GM19238 (cell line): ENCODE data around the gene FEN1.
A peak's percentile ranks its signal among the peaks of the same experiment; 100 is the strongest.

Source experiments
- DNase-seq: peaks from one replicate; pipeline ENCODE4 v3.0.0; 2011; ENCODE audit warnings: low spot score; ENCODE audit not compliant: insufficient read length

Gene FEN1

GRCh38 chr11:61794579-61794978, 1.9 kb downstream of the FEN1 start:
- no peak for DNase-seq

DNA sequence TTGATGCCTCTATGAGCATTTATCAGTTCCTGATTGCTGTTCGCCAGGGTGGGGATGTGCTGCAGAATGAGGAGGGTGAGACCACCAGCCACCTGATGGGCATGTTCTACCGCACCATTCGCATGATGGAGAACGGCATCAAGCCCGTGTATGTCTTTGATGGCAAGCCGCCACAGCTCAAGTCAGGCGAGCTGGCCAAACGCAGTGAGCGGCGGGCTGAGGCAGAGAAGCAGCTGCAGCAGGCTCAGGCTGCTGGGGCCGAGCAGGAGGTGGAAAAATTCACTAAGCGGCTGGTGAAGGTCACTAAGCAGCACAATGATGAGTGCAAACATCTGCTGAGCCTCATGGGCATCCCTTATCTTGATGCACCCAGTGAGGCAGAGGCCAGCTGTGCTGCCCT, 2.7 kb downstream of the FEN1 start:
- DNase-seq: no peak

GRCh38 chr11:61795876-61796526, 3.3 kb downstream of the FEN1 start:
- no peak for DNase-seq

DNA sequence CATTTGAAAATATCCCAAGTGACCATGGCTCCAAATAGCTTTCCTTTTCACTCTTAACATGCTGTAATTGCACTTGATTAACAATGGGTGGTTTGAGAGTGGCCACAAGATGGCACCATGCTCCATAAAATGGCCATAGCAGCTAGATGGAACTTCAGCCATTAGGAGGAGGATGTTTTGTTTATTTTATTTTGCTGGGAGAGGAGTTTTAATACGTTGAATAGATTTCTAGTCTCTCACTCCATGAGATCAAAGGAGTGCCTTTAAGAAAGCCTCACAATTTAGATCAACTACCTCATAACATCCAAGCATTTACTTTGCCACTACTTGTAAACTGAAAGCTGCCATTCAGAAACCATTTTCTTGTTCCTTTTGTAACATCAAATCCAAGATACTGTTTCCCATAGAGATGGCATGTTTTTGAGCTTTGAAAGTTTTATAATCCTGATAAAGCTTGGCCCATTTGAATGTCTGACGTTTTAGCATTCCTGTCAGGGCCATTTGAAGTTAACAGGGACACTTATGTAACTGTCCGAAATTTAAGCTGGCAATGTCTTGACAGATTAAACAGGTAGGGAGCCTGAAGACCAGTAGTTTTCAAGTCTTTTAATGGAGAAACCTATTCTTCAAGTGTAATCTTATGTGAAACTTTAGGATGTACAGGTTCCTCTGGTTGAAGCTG, 4.7 kb downstream of the FEN1 start:
- no peak for DNase-seq

- DNase-seq: no peak
Observed at GRCh38 chr11:61799665-61800284, 7.1 kb downstream of the FEN1 start.

GRCh38 chr11:61800331-61801281, 7.9 kb downstream of the FEN1 start:
- no peak for DNase-seq

DNA sequence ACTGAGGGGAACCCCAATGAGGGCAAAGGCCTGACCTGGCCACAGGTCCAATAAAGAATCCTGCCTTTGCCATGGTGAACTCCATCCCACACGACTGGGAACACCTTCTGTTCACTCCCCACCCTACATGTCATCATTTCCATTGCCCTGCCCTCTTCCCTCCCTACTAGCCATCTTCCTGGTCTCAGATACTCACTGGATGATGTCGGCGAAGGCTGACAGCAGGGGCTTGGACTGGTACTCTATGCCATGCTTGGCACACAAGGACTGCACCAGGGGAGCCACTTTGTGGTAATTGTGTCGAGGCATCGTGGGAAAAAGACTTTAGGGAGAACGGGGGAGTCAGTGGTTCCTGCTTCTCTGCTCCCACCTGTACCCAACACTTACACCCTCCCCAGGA, 9.9 kb downstream of the FEN1 start:
- no peak for DNase-seq

DNA sequence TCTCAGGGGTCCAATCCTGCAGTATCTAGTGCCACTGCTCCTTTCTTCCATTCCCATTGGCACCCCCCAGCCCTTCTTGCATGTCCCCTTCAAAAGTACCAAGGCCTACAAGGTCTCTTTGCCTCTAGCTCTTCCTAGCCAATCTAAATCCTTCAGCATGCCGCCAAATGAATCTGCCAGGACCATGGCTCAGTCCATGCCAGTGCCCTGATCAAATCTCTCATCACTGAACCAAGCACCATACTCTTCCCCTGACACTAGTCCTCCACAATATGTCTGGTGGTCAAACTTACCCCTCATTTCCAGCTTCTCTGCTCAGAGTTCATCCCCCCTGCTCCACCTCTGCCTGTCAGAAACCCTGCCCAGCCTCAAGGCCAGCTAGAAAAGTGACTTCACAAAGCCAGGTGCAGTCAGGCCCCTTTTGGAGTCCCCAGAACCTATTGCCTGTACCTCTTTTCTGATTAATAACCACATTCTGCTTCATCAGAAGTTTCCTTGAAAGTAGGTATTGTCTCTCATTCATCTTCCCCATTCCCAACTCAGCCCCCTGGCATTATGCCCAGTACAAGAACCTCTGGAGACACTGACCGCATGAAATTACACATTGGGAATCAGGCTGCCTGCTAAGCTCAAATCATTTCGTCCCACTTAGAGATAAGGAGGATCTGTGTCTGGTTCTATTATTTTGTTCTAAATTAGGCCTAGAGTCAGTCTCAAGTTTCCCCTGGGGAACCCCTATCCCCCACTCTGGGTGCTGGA, 11.4 kb downstream of the FEN1 start:
- DNase-seq: no peak

GRCh38 chr11:61805146-61805545, 12.4 kb downstream of the FEN1 start:
- DNase-seq: no peak

DNA sequence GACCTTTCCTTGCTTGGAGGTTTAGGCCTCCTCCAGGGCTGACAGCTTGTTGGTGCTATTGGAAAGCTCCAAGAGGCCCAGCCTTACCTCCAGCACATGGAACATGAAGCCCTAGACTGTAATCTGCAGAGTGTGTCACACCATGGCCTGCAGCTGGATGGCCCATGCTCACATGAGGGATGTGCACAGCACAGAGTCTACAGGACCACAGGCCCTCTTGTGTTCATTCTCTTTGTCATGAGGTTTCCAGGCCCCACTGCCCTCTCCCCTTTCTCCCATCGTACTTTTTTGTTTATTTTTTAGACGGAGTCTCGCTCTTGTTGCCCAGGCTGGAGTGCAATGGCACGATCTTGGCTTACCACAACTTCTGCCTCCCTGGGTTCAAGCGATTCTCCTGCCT, 14.1 kb downstream of the FEN1 start:
- DNase-seq: no peak

DNA sequence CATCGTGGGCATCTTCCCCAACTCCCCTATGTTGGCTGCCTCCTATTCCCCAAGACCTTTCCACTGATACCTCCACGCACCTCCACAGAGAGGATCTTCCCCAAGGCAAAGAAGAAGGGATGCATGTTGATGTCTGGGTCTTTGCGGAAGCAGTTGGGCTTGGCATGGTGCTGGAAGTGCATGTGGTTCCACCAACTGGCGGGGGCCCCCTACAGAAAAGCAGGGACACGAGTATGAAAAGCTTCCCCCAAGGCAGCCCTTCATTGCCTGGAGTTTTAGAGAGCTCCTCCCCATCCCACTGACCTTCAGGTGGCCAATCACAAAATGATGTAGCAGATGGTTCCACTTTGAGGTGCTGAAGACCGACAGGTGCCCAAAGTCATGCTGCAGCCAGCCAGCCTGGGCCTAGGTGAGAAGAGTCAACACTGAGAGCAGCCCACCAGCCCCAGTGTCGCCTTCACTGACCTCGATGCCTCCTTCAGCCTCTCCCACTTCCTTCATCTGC, 18.0 kb downstream of the FEN1 start:
- no peak for DNase-seq

- no peak for DNase-seq
Observed at GRCh38 chr11:61811831-61812230, 19.1 kb downstream of the FEN1 start.

GRCh38 chr11:61812736-61813411, 20.2 kb downstream of the FEN1 start:
- no peak for DNase-seq

- no peak for DNase-seq
Observed at GRCh38 chr11:61814247-61814957, 21.7 kb downstream of the FEN1 start.

DNA sequence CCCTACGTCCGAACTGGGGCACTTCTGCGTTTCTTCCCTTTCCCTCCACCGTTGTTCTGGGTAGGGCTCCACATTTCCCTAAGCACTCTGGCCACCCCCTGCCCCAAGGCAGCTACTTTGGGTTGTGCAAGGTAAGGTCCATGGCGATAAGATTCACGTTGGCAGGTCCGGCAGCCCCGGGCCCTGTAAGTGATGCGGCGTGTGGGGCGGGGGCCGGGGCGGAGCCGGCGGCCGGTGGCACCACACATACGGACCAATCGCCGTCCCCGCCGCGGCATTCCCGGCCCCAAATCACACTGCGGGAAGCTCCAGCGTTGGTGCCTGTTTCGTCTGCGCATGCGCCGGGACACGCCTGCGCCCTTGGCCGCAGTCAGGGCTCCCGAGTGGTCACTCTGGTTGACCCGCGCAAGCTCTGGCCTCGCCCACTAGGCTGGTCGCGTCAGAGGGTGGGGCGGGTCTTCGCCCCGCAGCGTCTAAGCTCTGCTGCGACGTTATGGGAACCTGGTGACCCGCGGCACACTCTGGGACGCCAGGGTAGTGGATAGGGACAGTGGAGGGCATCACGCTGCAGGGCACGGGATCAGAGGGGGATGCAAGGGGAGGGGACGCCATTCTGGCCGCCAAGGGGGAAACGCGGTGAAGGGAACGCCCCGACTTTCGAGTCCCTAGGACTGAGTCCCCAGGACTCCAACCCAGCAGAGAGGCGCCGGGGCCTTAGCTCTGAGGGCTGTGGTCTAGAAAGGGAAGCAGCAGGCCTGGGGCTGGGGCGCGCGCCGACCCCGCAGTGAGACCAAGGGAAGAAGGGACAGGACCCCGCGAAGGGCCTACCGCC, 22.5 kb downstream of the FEN1 start:
- peak; percentile 71 for DNase-seq

DNA sequence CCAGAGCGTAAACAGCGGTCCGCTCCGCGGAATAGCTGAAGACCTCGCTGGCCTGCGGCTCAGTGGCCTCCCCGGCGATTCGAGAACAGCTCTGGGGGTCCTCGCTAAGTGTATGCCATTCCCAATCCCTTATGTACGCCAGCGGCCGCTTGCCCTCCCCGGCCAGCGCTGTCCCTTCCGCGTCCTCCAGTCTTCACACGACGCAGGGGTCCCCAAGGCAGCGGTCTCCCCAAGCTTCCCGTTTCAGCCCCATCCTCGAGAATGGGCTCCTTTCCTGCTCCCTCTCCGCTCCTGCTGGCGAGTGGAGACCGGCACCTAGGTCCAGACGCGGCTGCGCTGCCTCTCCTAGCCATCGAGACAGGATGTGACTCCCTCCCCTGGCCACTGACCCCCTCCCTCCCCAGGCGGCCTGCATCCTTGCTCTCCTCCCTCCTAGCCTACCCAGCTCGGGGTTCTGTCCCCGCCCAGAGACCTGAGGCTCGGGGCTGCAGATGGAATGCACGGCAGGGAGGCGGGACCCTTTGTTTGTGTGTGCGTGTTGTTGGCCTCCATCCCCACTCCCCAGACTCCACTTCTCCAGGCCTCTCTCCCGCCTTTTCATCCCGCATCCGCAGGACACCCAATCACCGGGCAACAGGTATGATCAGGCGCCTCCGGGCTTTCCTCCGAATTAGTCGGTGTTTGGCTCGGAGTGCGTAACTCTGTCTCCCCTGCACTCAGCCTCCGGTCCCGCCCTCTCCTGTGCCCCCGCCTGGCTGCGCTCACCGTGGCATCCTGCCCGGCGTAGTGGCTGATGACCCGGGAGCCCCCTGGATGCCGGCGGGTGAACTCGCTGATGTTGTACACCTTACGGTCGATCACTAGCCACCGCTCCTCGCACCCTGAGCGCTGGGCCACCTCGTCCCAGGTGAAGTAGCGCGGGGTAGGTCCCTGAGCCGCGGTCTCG, 23.4 kb downstream of the FEN1 start:
- peak; percentile 61 for DNase-seq

DNA sequence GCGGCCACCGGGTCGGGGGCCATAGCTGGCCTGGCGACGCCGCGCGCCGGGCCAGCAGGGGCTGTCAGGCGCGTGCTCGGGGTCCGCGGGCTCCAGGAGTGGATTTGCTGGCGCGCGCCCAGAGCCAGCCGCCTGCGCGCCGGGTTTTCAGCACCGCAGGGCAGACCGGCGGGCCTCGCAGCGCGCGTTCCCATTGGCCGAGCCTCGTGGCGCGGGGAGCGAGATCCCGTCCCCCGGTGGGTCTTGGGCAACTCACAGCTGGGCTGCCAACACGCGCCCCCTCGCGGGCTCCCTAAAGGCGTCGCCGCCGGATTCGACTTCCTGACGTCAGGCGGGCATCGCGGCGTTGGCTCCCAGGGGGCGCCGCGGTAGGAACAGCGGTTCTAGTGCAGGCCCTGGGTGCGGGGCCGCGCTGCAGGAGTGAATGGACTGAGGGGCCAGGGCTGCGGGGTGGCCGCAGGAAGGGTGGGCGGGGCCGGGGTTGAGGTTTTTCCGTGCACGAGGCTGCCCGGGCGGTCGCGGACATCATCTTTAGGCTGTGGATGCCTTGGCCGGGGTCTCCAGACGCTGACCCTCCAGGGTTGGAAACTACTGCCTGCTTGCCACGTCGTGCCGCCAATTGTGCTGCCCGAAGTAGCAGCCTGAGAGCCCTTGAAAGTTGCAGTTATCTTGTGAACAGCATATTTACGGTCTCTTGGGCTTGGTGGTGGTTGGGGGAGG, 24.2 kb downstream of the FEN1 start, which contains the start of gene FADS1:
FADS1 (minus strand) TSS at position 268 of the 720 bp plus-strand sequence; CDS start at position 194, 74 bp downstream.
- peak; percentile 83 for DNase-seq
